GM21723 (cell line): ENCODE results near the gene CD300LD.

ENCODE experiments used
- ATAC-seq: cut with Tn5 transposase; IDR thresholded peaks from one replicate; pipeline ENCODE4 v1.9.1; 2021; ENCODE audit warnings: mild to moderate bottlenecking, moderate library complexity; ENCODE audit not compliant: unreplicated experiment

CD300LD gene

GRCh38 chr17:74545843-74546230 lies 46.2 kb downstream of the CD300LD start, which contains the start of gene CD300C:
Gene CD300C, minus strand, starts transcription at chr17:74546115. Its CDS starts 333 bp downstream, at chr17:74545782.
- no peak for ATAC-seq

- ATAC-seq = no peak
Observed at GRCh38 chr17:74544991-74545842, 46.9 kb downstream of the CD300LD start.

- no peak for ATAC-seq
Observed at GRCh38 chr17:74543891-74544760, 48.0 kb downstream of the CD300LD start.

- ATAC-seq = no peak
Observed at GRCh38 chr17:74543406-74543805, 48.7 kb downstream of the CD300LD start.

GRCh38 chr17:74542727-74543383 lies 49.2 kb downstream of the CD300LD start:
- ATAC-seq = no peak

- ATAC-seq = no peak
Observed at GRCh38 chr17:74542166-74542565, 49.9 kb downstream of the CD300LD start.

- ATAC-seq = no peak
Observed at GRCh38 chr17:74541176-74542111, 50.6 kb downstream of the CD300LD start.

GRCh38 chr17:74539281-74539820 lies 52.7 kb downstream of the CD300LD start:
- ATAC-seq = no peak

GRCh38 chr17:74536890-74537289 lies 55.2 kb downstream of the CD300LD start:
- ATAC-seq = no peak

GRCh38 chr17:74532115-74532514 lies 60.0 kb downstream of the CD300LD start:
- no peak for ATAC-seq

GRCh38 chr17:74531231-74531761 lies 60.8 kb downstream of the CD300LD start, which contains the start of gene CD300LB:
Gene CD300LB, minus strand, starts transcription at chr17:74531475. Its CDS starts 125 bp downstream, at chr17:74531350.
- ATAC-seq = no peak

- no peak for ATAC-seq
Observed at GRCh38 chr17:74530831-74531150, 61.3 kb downstream of the CD300LD start.
